Left ventricle myocardium inferior (tissue), 1 donor: Measurements from ENCODE around the gene ELMO1. TPM values are rescaled to one million over a fixed set of nuclear protein-coding genes. Genes with fewer than 3 reads are reported as not detected.
A peak's percentile ranks its signal among the peaks of the same experiment; 100 is the strongest.

ENCODE experiments used
- DNase-seq: peaks from one replicate; pipeline ENCODE4 v3.0.0-alpha.2; 2020
- H3K27ac ChIP-seq: fragments of 200-600 bp; replicated peaks from 2 replicates; pipeline ENCODE4 v1.8.0; 2021
- H3K27me3 ChIP-seq: fragments of 200-600 bp; 2 replicates; pipeline ENCODE4 v1.8.0; 2021; ENCODE audit warnings: low read depth
- H3K36me3 ChIP-seq: fragments of 200-600 bp; 2 replicates; pipeline ENCODE4 v1.8.0; 2021
- H3K4me1 ChIP-seq: fragments of 200-600 bp; 2 replicates; pipeline ENCODE4 v1.8.0; 2021
- H3K4me3 ChIP-seq: fragments of 200-600 bp; 2 replicates; pipeline ENCODE4 v1.8.0; 2021; ENCODE audit warnings: mild to moderate bottlenecking, moderate library complexity
- H3K9me3 ChIP-seq: fragments of 200-600 bp; replicated peaks from 2 replicates; pipeline ENCODE4 v1.8.0; 2021
- CTCF ChIP-seq: fragments of 200-600 bp; IDR thresholded peaks from 2 replicates; pipeline ENCODE4 v1.8.0; 2021; ENCODE audit warnings: antibody characterized with exemption, mild to moderate bottlenecking, borderline replicate concordance
- intact Hi-C: fragments of 100-400 bp; cut with micrococcal nuclease; formaldehyde crosslinking; loops from one replicate; pipeline ENCODE4 v1.11.0; 2022
- total RNA-seq: library from RNA; stranded (reverse); fragmentation: NEBNext Ultra II Directional; extraction: Animal tissue kit (Norgen Biotek cat#: 25700); gene quantifications from one replicate; pipeline ENCODE4 v1.2.1, GENCODE V29; 2021
- donor health status: DM: no; HTN: yes; CAD: no; lungs with severe emphysema.

ELMO1 gene
- total RNA-seq, 1 donor from 2014 or later, result 10.0 TPM

DNA sequence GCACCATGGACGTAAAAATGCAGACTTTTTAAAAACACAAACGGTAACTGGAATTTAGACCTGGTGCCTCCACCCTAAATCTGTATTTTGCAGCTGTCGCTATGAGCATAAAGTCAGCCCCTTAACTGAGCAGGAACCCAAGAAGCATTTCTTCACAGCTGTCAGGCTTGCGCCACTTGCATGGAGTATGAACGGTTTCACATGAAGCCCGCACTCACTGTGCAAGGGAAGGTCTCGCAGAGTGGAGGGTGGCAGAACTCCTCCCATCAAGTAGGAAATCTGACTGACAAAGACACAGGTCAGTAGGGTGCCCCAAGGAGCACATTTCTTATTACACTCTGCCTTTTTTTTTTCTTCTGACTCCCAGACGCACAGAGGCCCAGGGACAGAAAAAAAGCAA lies 58.5 kb downstream of the ELMO1 start:
- H3K4me1 ChIP-seq, result peaks cover 23% of the 10 kb centered on the region
- intact Hi-C loops, result no loop called here
- no peak for DNase-seq

DNA sequence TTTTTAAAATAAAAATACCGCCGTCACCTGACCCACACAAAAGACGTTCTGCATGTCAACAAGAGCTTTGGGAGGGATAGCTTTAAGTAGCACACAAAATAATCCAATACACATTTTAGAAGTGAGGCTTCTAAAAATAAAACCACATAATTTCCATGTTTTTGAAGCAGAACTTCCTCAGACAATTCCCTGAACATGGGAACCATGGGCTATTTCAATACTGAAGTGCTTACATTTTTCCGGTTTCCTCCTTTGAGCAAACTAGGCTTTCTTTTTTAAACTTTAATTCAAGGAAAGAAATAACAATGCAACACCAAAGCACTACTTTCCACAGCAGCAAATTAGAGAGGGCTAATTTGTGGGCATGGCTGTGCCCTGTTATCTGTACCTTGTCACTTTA lies 59.9 kb downstream of the ELMO1 start:
- no peak for TF ChIP-seq CTCF
- DNase-seq, result no peak
- H3K4me3 ChIP-seq, result peak overlapping the region; percentile 21
- no peaks in the 10 kb centered on the region for H3K9me3 ChIP-seq
- intact Hi-C loops, result loop anchor here (10.0 kb wide), 1 partner anchor 56 kb away; the partner anchor contains the start of gene ELMO1
- H3K27me3 ChIP-seq, result no peaks in the 10 kb centered on the region
- H3K4me1 ChIP-seq, result peaks cover 23% of the 10 kb centered on the region
- H3K36me3 ChIP-seq, result no peaks in the 10 kb centered on the region
- no peak overlapping the region for H3K27ac ChIP-seq

More for the DNA sequence above, 58.5 kb downstream of the ELMO1 start:
- TF ChIP-seq CTCF, result no peak
- Histone ChIP-seq H3K36me3 (no peaks in the 10 kb centered on the region), H3K9me3 (no peaks in the 10 kb centered on the region), H3K4me3 (no peak overlapping the region), H3K27ac (no peak overlapping the region), H3K27me3 (no peaks in the 10 kb centered on the region)

GRCh38 chr7:37385787-37386186 lies 62.9 kb downstream of the ELMO1 start:
- DNase-seq, result no peak
- H3K27ac ChIP-seq, result no peak overlapping the region
- no peaks in the 10 kb centered on the region for H3K36me3 ChIP-seq
- no peak for TF ChIP-seq CTCF
- H3K4me1 ChIP-seq, result no peaks in the 10 kb centered on the region
- intact Hi-C loops, result loop anchor here (10.0 kb wide), 1 partner anchor 59 kb away; the partner anchor contains the start of gene ELMO1
- no peak overlapping the region for H3K4me3 ChIP-seq
- no peaks in the 10 kb centered on the region for H3K9me3 ChIP-seq
- no peaks in the 10 kb centered on the region for H3K27me3 ChIP-seq

- no peaks in the 10 kb centered on the region for H3K27me3 ChIP-seq
- no peak for TF ChIP-seq CTCF
- no peaks in the 10 kb centered on the region for H3K36me3 ChIP-seq
- H3K9me3 ChIP-seq, result peaks cover 6% of the 10 kb centered on the region
- no peak for DNase-seq
- H3K4me1 ChIP-seq, result no peaks in the 10 kb centered on the region
- no peak overlapping the region for H3K4me3 ChIP-seq
- H3K27ac ChIP-seq, result no peak overlapping the region
- intact Hi-C loops, result loop anchor here (10.0 kb wide), 1 partner anchor 62 kb away; the partner anchor contains the start of gene ELMO1
These were observed 66.0 kb downstream of the ELMO1 start for GRCh38 chr7:37382546-37383088.

DNA sequence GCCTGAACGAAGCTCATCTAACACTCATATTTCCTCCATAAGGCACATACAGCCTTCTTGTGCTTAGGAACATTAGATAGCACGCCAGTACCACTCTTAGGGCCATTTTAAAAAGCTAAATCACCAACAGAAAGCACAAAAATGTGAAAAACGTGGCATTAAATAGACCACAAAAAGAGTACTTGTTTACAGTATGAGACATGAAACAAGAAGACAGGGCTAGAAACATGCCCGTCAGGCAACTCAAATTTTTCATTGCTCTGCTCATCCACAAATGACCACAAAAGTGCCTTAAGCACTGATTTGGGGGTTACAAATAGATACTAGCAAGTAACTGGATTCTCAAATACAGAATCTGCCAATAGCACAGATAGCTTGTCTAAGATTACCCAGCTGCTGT lies 67.8 kb downstream of the ELMO1 start:
- TF ChIP-seq CTCF, result no peak
- intact Hi-C loops, result loop anchor here (10.0 kb wide), 1 partner anchor 64 kb away; the partner anchor contains the start of gene ELMO1
- Histone ChIP-seq H3K4me3 (no peak overlapping the region), H3K27ac (no peak overlapping the region), H3K36me3 (peaks cover 6% of the 10 kb centered on the region), H3K27me3 (no peaks in the 10 kb centered on the region), H3K4me1 (no peaks in the 10 kb centered on the region), H3K9me3 (peaks cover 24% of the 10 kb centered on the region)
- no peak for DNase-seq
